HG03460 (cell line): ENCODE results near the gene TAL2.
"Not testable (repeated sequence)": the region's sequence is repeated elsewhere in the genome, so short reads cannot be mapped to it uniquely, and the experiment has no call there.

Experiments used
- ATAC-seq: cut with Tn5 transposase; IDR thresholded peaks from one replicate; pipeline ENCODE4 v1.9.1; 2021; ENCODE audit not compliant: unreplicated experiment

TAL2 gene

GRCh38 chr9:105703638-105704037, 41.4 kb downstream of the TAL2 start:
- not testable (repeated sequence) for ATAC-seq

DNA sequence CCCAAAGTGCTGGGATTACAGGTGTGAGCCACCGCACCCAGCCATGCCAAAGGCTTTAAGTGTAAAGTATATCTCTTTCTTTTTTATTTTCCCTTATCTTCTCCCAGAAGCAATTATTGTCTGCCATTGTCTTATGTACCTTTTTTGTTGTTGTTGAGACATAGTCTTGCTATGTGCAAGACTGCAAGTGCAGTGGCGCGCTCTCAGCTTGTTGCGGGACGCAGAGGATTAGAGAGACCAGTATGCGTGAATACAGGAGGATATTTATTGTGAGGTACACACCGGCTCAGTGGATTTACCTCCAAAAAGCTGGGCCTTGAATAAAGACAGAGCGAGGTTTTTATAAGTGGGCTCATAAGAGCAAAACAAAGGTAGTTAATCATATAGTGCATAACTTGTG, 43.9 kb downstream of the TAL2 start:
- no peak for ATAC-seq

GRCh38 chr9:105708405-105708804, 46.1 kb downstream of the TAL2 start:
- no peak for ATAC-seq

GRCh38 chr9:105710638-105711037, 48.4 kb downstream of the TAL2 start:
- ATAC-seq: no peak

- ATAC-seq: no peak
These were observed 49.6 kb downstream of the TAL2 start for GRCh38 chr9:105711867-105712266.

- no peak for ATAC-seq
These were observed 50.0 kb downstream of the TAL2 start for GRCh38 chr9:105712297-105712696.
